ENCODE data around the gene SPOCK1.

Gene SPOCK1

GRCh38 chr5:137328991-137329390 is 170.1 kb downstream of the SPOCK1 start:
- DNase-seq (ENCODE audit: low read depth), result no peak

- DNase-seq (ENCODE audit: low read depth), result no peak
These were observed 170.7 kb downstream of the SPOCK1 start for GRCh38 chr5:137328463-137328862.

- no peak for DNase-seq (ENCODE audit: low read depth)
These were observed 173.4 kb downstream of the SPOCK1 start for GRCh38 chr5:137325721-137326120.

DNA sequence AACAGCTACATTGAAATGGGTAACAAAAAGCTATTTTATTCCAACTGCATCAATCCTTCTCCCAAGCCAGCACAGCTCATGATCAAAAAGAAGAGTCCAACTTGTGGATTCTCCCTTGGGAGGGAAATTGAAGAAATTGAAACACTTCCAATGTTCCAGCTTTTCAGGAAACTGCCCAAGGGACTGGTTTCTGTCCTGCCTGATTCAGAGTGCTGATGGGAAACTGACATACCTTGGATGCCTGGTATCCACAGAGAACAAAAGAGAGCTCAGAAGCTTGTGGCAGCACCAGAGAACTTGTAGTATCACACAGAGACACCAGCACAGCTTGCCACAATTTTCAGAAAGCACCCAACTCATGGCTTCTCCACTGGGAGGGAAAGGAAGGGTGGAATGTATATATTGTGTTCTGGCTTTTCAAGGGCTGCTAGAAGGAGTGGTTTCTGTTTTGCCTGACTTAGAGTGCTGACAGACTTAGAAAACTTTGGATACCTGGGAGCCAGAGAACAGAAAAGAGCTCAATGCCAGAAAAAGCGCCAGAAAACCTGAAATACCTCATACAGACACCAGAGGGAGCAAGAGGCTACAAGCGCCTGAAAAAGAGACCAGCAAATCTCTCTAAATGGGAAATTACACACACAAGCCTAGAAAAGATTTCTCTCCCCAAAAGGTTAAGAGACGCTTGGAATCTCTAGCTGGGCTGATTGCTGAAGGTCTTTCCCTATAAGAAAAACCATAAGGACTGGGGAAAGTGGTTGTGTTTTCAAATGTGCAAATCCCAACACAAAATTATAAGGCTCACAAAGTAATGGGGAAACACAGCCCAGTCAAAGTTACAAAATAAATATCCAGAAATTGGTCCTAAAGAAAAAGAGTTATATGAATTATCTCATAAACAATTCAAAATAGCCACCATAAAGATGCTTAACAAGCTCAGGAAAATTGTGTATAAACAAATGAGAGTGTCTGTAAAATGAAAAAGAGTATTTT is 178.8 kb downstream of the SPOCK1 start:
- peak; percentile 71 for DNase-seq (ENCODE audit: low read depth)

GRCh38 chr5:137318027-137318426 is 181.1 kb downstream of the SPOCK1 start:
- DNase-seq (ENCODE audit: low read depth), result no peak

- DNase-seq (ENCODE audit: low read depth), result peak; percentile 12
These were observed 182.8 kb downstream of the SPOCK1 start for GRCh38 chr5:137316346-137316736.

GRCh38 chr5:137315534-137316345 is 183.4 kb downstream of the SPOCK1 start:
- DNase-seq (ENCODE audit: low read depth), result no peak

- no peak for DNase-seq (ENCODE audit: low read depth)
These were observed 184.0 kb downstream of the SPOCK1 start for GRCh38 chr5:137315109-137315508.

DNA sequence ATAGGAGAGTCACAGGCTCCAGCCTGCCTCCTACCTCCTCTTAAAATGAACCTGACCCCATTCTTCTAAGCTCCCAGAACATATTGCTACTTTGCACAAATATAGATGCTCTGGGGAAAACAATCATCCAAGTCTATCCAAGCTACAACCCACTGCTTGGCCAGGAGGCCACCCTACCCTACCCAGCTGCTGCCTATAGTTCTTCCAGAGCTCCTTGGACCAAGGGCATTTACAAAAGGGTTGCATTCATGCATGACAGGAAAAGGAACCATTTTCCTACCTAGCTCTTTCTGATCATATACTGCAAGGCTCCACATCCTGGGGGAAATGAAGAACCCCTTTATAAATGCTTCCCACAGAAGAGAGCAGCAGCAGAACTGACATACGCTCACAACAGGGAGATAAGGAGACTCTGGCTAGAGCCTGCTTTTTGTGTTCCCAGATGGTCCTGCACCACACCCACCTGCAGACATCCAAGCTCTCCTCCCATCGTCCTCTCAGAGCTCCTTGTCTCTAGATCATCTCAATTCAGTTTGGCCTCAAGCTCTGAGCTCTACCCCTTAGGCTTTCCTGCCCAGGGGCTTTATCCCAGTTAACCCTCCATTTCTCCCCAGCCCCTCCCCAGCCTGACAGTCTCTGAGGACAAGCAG is 185.5 kb downstream of the SPOCK1 start:
- DNase-seq (ENCODE audit: low read depth), result no peak

GRCh38 chr5:137312011-137312410 is 187.1 kb downstream of the SPOCK1 start:
- DNase-seq (ENCODE audit: low read depth), result no peak

- DNase-seq (ENCODE audit: low read depth), result peak; percentile 99
These were observed 188.9 kb downstream of the SPOCK1 start for GRCh38 chr5:137310051-137310730.

DNA sequence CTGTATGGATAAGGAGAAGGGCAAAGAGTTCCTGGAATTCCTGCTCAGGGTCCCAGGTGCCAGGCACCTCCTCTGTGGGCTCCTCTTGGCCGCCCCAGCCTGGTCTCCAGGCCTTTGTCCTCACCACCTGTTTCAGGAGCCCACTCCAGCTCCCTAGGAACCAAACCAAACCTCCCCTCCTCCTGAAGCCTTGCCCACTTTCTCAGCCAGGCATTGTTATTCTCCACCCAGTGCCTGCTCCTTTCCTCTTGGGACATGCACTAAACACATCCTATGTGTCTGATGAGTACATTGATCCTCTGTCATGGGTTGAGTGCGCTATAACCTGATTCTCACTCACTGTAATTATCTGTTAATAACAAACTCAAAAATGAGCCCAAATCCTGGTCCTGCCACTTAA is 189.8 kb downstream of the SPOCK1 start:
- no peak for DNase-seq (ENCODE audit: low read depth)

DNA sequence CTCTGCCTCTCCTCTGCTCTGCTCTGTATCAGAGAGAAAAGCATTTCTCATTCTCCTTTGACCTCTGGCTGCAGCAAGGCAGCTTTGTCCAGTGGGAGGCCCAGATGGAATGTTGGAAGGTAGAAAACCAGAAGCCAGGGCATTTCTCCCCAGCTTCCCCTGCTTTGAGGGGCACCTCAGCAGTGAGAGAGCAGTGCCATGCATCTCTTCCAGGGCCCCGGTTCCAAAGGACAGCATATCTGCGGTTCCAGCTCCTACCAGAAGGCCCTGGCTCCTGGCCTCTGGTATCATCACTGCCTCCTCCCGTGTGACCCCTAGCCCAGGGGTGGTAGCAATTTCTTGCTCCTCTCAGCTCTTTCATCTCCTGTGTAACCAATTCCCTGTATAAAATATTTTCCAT is 190.8 kb downstream of the SPOCK1 start:
- no peak for DNase-seq (ENCODE audit: low read depth)

GRCh38 chr5:137306903-137307302 is 192.2 kb downstream of the SPOCK1 start:
- DNase-seq (ENCODE audit: low read depth), result no peak

DNA sequence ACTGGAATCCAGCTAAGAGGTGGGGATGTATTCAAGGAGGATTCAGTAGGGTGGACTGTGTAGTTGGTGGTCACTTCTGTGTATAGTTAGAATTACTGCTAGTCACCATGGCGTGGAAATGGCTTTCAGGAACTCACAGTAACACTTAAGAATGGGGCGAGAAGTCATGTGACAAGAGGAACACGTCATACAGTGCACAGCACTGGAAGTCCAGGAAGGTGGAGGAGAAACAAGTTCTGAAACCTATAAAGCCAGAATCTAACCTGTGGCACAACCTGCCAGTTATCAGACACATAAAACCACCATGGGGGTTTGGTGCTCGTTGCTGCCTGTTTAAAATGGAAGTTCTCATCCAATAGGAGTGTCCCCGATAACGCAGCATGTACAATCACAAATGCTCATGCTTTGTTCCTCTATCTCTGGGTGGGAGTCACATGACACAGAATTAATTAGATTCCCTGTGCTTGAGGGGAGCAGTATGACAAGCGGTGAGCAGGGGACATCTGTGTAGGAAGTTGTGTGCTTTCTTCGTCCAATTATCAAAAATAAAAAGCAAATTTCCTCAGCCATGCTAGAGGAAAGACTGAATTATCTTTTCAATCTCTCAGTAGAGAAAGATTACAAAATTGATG is 193.0 kb downstream of the SPOCK1 start:
- no peak for DNase-seq (ENCODE audit: low read depth)

- DNase-seq (ENCODE audit: low read depth), result no peak
These were observed 194.8 kb downstream of the SPOCK1 start for GRCh38 chr5:137304226-137304874.

GRCh38 chr5:137303509-137303908 is 195.6 kb downstream of the SPOCK1 start:
- DNase-seq (ENCODE audit: low read depth), result no peak

DNA sequence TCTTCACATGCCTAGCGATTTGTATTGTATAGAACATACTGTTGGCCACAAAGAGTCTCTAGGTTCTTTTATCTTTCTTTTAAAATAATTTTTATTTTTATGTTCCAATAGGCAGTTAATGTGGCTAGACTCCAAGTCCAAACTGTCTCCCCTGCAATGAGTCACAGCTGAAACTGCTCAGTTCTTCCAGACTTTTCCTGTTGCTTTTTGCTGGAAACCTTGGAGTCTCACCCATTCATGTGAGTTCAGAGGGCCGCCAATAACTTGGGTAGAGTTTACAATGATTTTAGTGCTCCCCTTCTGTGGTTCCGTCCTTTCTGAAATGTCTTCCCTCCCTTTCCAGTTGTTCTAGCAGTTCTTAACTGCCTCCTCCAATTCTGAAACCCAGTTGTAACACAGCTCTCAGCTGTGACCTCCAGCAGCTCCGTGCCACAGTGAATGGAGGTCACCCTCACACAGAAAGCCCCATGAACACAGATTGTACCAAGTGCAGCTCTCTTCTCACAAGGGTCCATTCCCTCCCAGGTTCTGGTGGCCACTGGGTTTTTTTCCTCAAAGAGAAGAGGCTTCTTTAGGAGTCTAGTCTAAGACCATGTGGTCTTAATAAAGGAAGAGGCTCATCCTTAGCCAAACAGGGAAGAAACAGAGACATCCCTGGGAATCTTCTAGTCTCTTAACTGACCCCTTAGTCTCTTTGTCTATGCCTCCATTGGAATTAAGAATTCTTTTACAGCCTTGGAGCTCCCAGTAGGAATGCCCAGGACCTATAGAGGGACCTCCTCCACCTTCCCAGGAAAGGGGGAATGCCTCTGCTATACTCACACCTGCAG is 198.5 kb downstream of the SPOCK1 start:
- peak; percentile 72 for DNase-seq (ENCODE audit: low read depth)

- no peak for DNase-seq (ENCODE audit: low read depth)
These were observed 202.8 kb downstream of the SPOCK1 start for GRCh38 chr5:137296213-137296781.

- no peak for DNase-seq (ENCODE audit: low read depth)
These were observed 204.5 kb downstream of the SPOCK1 start for GRCh38 chr5:137294604-137295003.

All from ELR (cell line).